Thyroid gland (tissue), 4 donors: Measurements from ENCODE around the gene MARCHF9. TPM values are rescaled to one million over a fixed set of nuclear protein-coding genes. Genes with fewer than 3 reads are reported as not detected.

Source experiments
- DNase-seq, 2 donors: peaks; one replicate each; pipeline ENCODE4 v3.0.0-alpha.2; 2019
- H3K27ac ChIP-seq, 3 donors: fragments of 200-600 bp; sonication (generic); 1 replicate in 2 of 3; 2 replicates in 1 of 3; pipeline ENCODE4 v1.5.1; 2016 to 2019; ENCODE audit warnings: mild to moderate bottlenecking in 1 of 3, moderate library complexity in 1 of 3
- H3K27me3 ChIP-seq: fragments of 200-600 bp; sonication (generic); one replicate; pipeline ENCODE4 v1.5.1; 2019
- H3K36me3 ChIP-seq, 2 donors: fragments of 200-600 bp; sonication (generic); one replicate each; pipeline ENCODE4 v1.5.1; 2016 to 2019
- H3K4me1 ChIP-seq, 2 donors: fragments of 200-600 bp; sonication (generic); one replicate each; pipeline ENCODE4 v1.5.1; 2017 to 2019
- H3K4me3 ChIP-seq, 3 donors: fragments of 200-600 bp; sonication (generic); replicated peaks in 1 of 3; 1 replicate in 2 of 3; 2 replicates in 1 of 3; pipeline ENCODE4 v1.5.1; 2016; ENCODE audit warnings: mild to moderate bottlenecking in 1 of 3
- H3K9me3 ChIP-seq: fragments of 200-600 bp; sonication (generic); one replicate; pipeline ENCODE4 v1.5.1; 2017
- CTCF ChIP-seq, 6 experiments: fragments of 200-600 bp in 3 of 6; fragments of 450-650 bp in 3 of 6; sonication (generic) in 3 of 6; IDR thresholded peaks; one replicate each; pipeline ENCODE4 v1.5.1; 2016 to 2019; ENCODE audit warnings: antibody characterized with exemption in 6 of 6, mild to moderate bottlenecking in 2 of 6, inconsistent platforms in 1 of 6, moderate library complexity in 1 of 6
- POLR2A ChIP-seq, 2 donors: fragments of 450-650 bp; IDR thresholded peaks; one replicate each; pipeline ENCODE4 v1.6.1; 2017; ENCODE audit warnings: antibody characterized with exemption in 2 of 2, mild to moderate bottlenecking in 2 of 2, moderate library complexity in 1 of 2
- WGBS, 2 donors: methylation state at CpG; one replicate each; pipeline ENCODE4 v1.1.5; 2017; 5-methylcytosine and 5-hydroxymethylcytosine counted together
- intact Hi-C: fragments of 100-400 bp; cut with DNase I; formaldehyde crosslinking; loops from one replicate; pipeline ENCODE4 v1.15.1; 2023
- total RNA-seq, 4 donors: library from RNA; depleted of rRNA; stranded (reverse); fragments of >200 nt; gene quantifications; one replicate each; pipeline ENCODE4 v1.2.3, GENCODE V29; 2016

The MARCHF9 gene
- total RNA-seq, 4 donors from 2014 or later, result 17.5 to 25.1 (median 21.4) TPM

DNA sequence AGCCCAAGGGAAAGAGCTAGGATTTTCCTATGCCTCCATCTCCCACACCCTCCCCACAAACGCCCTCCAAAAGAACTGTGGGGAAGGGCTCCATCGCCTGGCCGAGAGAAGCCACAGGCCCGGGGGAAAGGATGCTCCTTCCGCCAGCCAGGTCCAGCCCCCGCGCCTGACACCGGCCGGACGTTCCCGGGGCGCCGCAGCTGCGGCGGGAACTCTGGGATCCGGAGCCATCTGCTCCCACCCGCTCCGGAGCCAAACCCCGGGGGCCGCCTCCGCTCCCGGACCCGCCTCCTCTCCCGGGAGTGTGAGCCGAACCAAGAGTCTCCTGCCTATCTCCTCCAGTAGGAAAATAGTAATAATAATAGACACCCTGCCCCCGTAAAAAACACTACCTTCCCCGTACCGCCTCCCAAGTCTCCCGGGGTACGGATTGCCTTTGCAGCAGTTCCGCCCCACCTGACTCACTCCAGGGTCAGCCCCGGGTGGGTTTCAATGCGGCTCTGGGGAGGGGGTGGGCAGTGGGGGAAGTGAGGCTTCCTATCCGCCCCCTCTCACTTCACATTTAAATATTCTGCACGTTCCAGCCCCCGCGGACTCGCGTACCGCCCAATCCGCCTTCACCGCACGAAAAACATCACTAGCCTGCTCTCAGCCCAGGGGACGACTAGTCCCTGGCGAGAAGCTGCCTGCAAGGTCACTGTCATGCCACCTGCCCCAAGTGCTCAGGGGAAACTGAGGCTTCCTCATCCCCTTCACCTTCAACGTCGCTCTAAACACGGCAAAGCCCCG is 18.8 kb upstream of the MARCHF9 start:
- intact Hi-C loops, result no loop called here
- Histone ChIP-seq H3K27me3 (peaks cover 40% of the 10 kb centered on the region), H3K9me3 (no peaks in the 10 kb centered on the region), H3K27ac (no peak overlapping the region), H3K36me3 (no peaks in the 10 kb centered on the region), H3K4me3 (no peak overlapping the region), H3K4me1 (peaks cover 11 to 36% of the 10 kb centered on the region in 2 donors)
- DNase-seq, result no peak
- 13 to 15% methylated on average over 36 to 42 of the region's 49 CpGs for WGBS, 2 donors
- TF ChIP-seq POLR2A (IDR thresholded peaks at IDR 0.05) (no peak), CTCF (IDR thresholded peaks at IDR 0.05) (peak in 1 of 6 experiments; percentile 8)

GRCh38 chr12:57736741-57737466 is 18.0 kb upstream of the MARCHF9 start:
- H3K9me3 ChIP-seq, result no peaks in the 10 kb centered on the region
- TF ChIP-seq CTCF (IDR thresholded peaks at IDR 0.05), result no peak
- no peak for TF ChIP-seq POLR2A (IDR thresholded peaks at IDR 0.05)
- H3K4me1 ChIP-seq, result peaks cover 11 to 36% of the 10 kb centered on the region in 2 donors
- no peak overlapping the region for H3K27ac ChIP-seq
- no peak for DNase-seq
- no peak overlapping the region for H3K4me3 ChIP-seq
- 4 to 29% methylated on average over 22 to 29 of the region's 31 CpGs for WGBS, 2 donors
- peaks cover 40% of the 10 kb centered on the region for H3K27me3 ChIP-seq
- intact Hi-C loops, result no loop called here
- H3K36me3 ChIP-seq, result no peaks in the 10 kb centered on the region

- no peak for DNase-seq
- Histone ChIP-seq H3K36me3 (no peaks in the 10 kb centered on the region), H3K27ac (no peak overlapping the region), H3K4me1 (peaks cover 11 to 36% of the 10 kb centered on the region in 2 donors), H3K27me3 (peaks cover 40% of the 10 kb centered on the region), H3K4me3 (peak overlapping the region in 1 of 3 donors; percentile 29), H3K9me3 (no peaks in the 10 kb centered on the region)
- intact Hi-C loops, result no loop called here
- WGBS, 2 donors, result 0 to 28% methylated on average over 4 of the region's 110 CpGs
- TF ChIP-seq POLR2A (IDR thresholded peaks at IDR 0.05) (no peak), CTCF (IDR thresholded peaks at IDR 0.05) (peak in 1 of 6 experiments; percentile 33)
These were observed 17.1 kb upstream of the MARCHF9 start for GRCh38 chr12:57737467-57738460.

- H3K27me3 ChIP-seq, result peaks cover 40% of the 10 kb centered on the region
- TF ChIP-seq POLR2A (IDR thresholded peaks at IDR 0.05), result no peak
- TF ChIP-seq CTCF (IDR thresholded peaks at IDR 0.05), result no peak
- no peak for DNase-seq
- intact Hi-C loops, result no loop called here
- no peak within 1 kb of the TSS for H3K27ac ChIP-seq
- no peaks in the 10 kb centered on the region for H3K36me3 ChIP-seq
- H3K9me3 ChIP-seq, result no peaks in the 10 kb centered on the region
- 9 to 20% methylated on average over 29 to 32 of the region's 36 CpGs for WGBS, 2 donors
- H3K4me1 ChIP-seq, result peaks cover 11 to 36% of the 10 kb centered on the region in 2 donors
- peak within 1 kb of the TSS in 1 of 3 donors; percentile 29 for H3K4me3 ChIP-seq
These were observed 16.2 kb upstream of the MARCHF9 start, which contains the start of gene AGAP2 for GRCh38 chr12:57738661-57739237. AGAP2 (minus strand) TSS chr12:57738742; CDS start chr12:57738246, 496 bp downstream.
